Right hindlimb (tissue), 1 donor: ENCODE results near the gene TRIM71.
"Not testable (repeated sequence)": the region's sequence is repeated elsewhere in the genome, so short reads cannot be mapped to it uniquely, and the experiment has no call there.

ENCODE experiments used
- DNase-seq: peaks from one replicate; pipeline ENCODE4 v3.0.0-alpha.2; 2018

TRIM71 gene

GRCh38 chr3:32817558-32818228, at the start of gene TRIM71:
TSS of gene TRIM71 (plus strand) at chr3:32817997. CDS start at chr3:32818081, 84 bp downstream.
- DNase-seq: no peak

- DNase-seq: no peak
Observed at GRCh38 chr3:32778389-32778788, 39.4 kb upstream of the TRIM71 start.

- no peak for DNase-seq
Observed at GRCh38 chr3:32780071-32780734, 37.6 kb upstream of the TRIM71 start.

- peak; percentile 58 for DNase-seq
Observed at GRCh38 chr3:32780735-32781210, 37.0 kb upstream of the TRIM71 start.

GRCh38 chr3:32781211-32781968, 36.4 kb upstream of the TRIM71 start:
- DNase-seq: peak; percentile 84

- not testable (repeated sequence) for DNase-seq
Observed at GRCh38 chr3:32781969-32782270, 35.9 kb upstream of the TRIM71 start.

GRCh38 chr3:32782407-32782806, 35.4 kb upstream of the TRIM71 start:
- no peak for DNase-seq

- no peak for DNase-seq
Observed at GRCh38 chr3:32791833-32792232, 26.0 kb upstream of the TRIM71 start.

GRCh38 chr3:32794487-32795308, 23.1 kb upstream of the TRIM71 start:
- DNase-seq: no peak

GRCh38 chr3:32796384-32796950, 21.3 kb upstream of the TRIM71 start:
- not testable (repeated sequence) for DNase-seq

- DNase-seq: no peak
Observed at GRCh38 chr3:32797776-32798175, 20.0 kb upstream of the TRIM71 start.

GRCh38 chr3:32801440-32801839, 16.4 kb upstream of the TRIM71 start:
- DNase-seq: not testable (repeated sequence)

- no peak for DNase-seq
Observed at GRCh38 chr3:32813180-32813579, 4.6 kb upstream of the TRIM71 start.

GRCh38 chr3:32814361-32814760, 3.4 kb upstream of the TRIM71 start:
- DNase-seq: no peak

GRCh38 chr3:32815841-32816438, 1.9 kb upstream of the TRIM71 start:
- DNase-seq: no peak

GRCh38 chr3:32816439-32817256, 1.1 kb upstream of the TRIM71 start:
- peak; percentile 49 for DNase-seq

GRCh38 chr3:32817257-32817557, 590 bp upstream of the TRIM71 start:
- DNase-seq: no peak

GRCh38 chr3:32818229-32818969, 602 bp downstream of the TRIM71 start:
- DNase-seq: no peak

- no peak for DNase-seq
Observed at GRCh38 chr3:32818970-32819511, 1.2 kb downstream of the TRIM71 start.
